Endothelial cell of hepatic sinusoid (primary cell): ENCODE measurements around the gene SERTAD2.

ENCODE experiments used
- in situ Hi-C: cut with HindIII; loops from 2 replicates; pipeline ENCODE4 v1.10.0; 2017; ENCODE audit warnings: low sequenced_read_pairs

Gene SERTAD2

GRCh38 chr2:64653109-64654062 lies at the start of gene SERTAD2:
TSS of gene SERTAD2 (minus strand) at chr2:64653913. CDS start at chr2:64636871, 17,042 bp downstream.
- in situ Hi-C loops, result loop anchor here (10.0 kb wide), 1 partner anchor 111 kb away; no protein-coding TSS in a partner anchor

GRCh38 chr2:64700133-64700809 lies 46.6 kb upstream of the SERTAD2 start:
- in situ Hi-C loops, result no loop called here

GRCh38 chr2:64699712-64700111 lies 46.0 kb upstream of the SERTAD2 start:
- in situ Hi-C loops, result no loop called here

- in situ Hi-C loops, result no loop called here
These were observed 45.1 kb upstream of the SERTAD2 start for GRCh38 chr2:64698668-64699444.

- in situ Hi-C loops, result no loop called here
These were observed 44.5 kb upstream of the SERTAD2 start for GRCh38 chr2:64698177-64698643.

- in situ Hi-C loops, result no loop called here
These were observed 43.8 kb upstream of the SERTAD2 start for GRCh38 chr2:64697297-64698176.

GRCh38 chr2:64696636-64697035 lies 42.9 kb upstream of the SERTAD2 start:
- in situ Hi-C loops, result no loop called here

GRCh38 chr2:64695721-64696261 lies 42.1 kb upstream of the SERTAD2 start:
- in situ Hi-C loops, result no loop called here

- in situ Hi-C loops, result no loop called here
These were observed 38.7 kb upstream of the SERTAD2 start for GRCh38 chr2:64692401-64692800.

- in situ Hi-C loops, result no loop called here
These were observed 35.2 kb upstream of the SERTAD2 start for GRCh38 chr2:64688909-64689308.

GRCh38 chr2:64686283-64686956 lies 32.7 kb upstream of the SERTAD2 start:
- in situ Hi-C loops, result no loop called here

- in situ Hi-C loops, result no loop called here
These were observed 31.7 kb upstream of the SERTAD2 start for GRCh38 chr2:64685430-64685829.

GRCh38 chr2:64683771-64684510 lies 30.2 kb upstream of the SERTAD2 start:
- in situ Hi-C loops, result no loop called here

GRCh38 chr2:64681479-64681967 lies 27.8 kb upstream of the SERTAD2 start:
- in situ Hi-C loops, result no loop called here

GRCh38 chr2:64679673-64680425 lies 26.1 kb upstream of the SERTAD2 start:
- in situ Hi-C loops, result no loop called here

- in situ Hi-C loops, result no loop called here
These were observed 25.3 kb upstream of the SERTAD2 start for GRCh38 chr2:64678771-64679590.

- in situ Hi-C loops, result no loop called here
These were observed 23.8 kb upstream of the SERTAD2 start for GRCh38 chr2:64677530-64677929.
